ENCODE results near the gene VN1R2.
"Not testable (repeated sequence)": the region's sequence is repeated elsewhere in the genome, so short reads cannot be mapped to it uniquely, and the experiment has no call there.

VN1R2 gene

DNA sequence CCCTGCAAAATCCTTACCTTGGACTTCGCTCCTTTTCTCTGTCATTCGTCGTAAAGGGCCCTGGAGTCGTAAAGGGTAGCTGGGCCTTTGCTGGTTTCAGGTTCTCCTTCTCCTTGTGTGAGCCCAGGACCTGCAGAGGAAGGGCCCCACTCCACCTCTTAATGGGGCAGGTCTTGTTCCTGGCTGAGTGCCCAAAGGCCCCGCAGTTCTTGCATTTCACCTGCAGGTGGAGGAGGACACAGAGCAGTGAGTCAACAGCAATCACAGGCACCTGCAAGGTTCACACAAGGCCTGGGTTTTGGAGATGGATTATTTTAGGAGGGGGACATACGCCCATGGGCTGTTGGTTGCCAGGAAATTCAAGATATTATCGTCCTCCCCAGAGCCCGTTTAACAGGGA is 43.2 kb downstream of the VN1R2 start:
- in situ Hi-C loops (cut with HindIII; ENCODE audit: low pct_ligation_motif_present, low pct_unique_long_range_greater_than_20kb, low sequenced_read_pairs); DNase-seq: not testable (repeated sequence)

- in situ Hi-C loops (cut with HindIII; ENCODE audit: low pct_ligation_motif_present, low pct_unique_long_range_greater_than_20kb, low sequenced_read_pairs) = no loop called here
- no peak for DNase-seq
Observed at GRCh38 chr19:53308339-53308811, 50.3 kb downstream of the VN1R2 start.
